ENCODE measurements around the gene UNC119.
"Not testable (repeated sequence)": the region's sequence is repeated elsewhere in the genome, so short reads cannot be mapped to it uniquely, and the experiment has no call there.

Gene UNC119

DNA sequence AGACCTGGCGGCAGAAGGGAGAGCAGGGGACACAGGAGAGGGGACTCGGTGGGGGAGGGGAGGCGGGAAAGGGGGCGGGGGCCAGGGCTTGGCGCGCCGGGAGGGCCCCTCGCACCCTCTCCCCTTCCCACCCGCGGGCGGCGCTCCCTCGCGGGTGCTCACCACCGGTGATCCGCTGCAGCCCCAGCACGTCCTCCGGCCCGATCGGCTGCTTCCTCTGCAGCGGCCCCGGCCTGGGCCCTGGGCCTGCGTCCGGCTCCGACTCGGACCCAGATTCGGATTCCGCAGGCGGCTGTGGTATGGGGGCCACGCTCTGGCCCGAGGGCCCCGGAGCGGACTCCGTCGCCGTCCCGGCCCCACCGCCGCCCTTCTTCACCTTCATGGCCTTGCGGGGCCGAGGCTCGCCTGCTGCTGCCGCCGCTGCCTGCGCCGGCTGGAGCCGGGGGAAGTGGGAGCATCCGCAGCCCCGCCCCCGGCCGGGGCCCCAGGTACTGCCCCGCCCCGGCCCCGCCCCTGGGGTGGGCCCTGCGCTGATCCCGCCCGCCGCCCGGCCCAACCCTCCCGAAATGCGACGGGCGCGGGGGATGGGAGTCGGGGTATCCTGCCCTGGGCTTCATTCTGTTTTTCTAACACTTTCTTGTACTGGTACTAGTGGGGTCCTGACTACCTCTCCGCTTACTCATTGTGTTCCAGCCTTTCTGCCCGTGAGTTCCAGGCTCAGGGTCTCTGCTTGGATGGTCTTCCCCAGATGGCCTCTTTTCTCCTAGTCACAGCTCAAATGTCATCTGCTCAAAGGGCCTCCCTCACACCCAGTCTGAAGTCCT is at the start of gene UNC119:
UNC119 (minus strand) TSS at position 449 of the 824 bp plus-strand sequence; CDS start at position 382, 67 bp downstream.
- DNase-seq, result peak; percentile 63

DNA sequence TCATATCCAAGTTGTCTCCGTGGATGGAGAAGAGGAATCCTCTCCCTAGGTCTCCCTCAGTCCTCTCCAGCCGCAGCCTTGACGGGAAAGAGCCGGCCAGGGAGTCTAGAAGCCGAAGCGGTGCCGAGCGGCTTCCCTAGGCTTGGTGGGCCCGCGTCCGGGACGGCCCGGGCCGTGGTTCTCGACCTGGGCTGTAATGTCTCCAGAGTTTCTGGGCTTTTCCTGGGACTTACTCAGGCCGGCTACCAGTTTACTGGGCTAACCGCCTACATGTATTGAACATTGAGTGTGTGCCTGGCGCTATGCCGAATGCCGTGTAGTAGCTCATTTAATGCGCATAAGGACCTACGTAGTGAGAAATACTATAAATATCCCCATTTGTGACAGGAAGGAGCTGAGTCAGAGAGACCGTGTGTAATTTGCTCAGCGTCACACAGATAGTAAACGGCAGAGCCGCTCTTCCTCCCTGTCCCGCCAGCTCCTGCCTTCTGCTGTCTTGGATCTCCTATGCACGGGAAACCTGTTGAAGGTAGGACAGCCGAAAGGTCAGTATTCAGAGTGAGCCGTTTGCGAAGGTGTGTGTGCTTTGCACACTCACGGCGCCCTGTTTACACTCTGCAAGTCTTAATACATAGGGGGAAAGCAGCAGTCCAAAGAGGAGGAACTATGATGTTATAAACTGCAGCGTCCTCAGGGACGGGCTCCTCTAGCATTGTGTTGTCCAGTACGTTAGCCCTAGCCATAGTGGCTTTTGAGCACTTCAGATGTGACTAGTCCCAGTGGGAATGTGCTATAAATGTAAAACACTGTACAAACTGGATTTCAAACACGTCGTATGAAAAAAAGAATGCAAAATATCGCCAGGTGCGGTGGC is 47.1 kb upstream of the UNC119 start:
- DNase-seq, result peak; percentile 83

DNA sequence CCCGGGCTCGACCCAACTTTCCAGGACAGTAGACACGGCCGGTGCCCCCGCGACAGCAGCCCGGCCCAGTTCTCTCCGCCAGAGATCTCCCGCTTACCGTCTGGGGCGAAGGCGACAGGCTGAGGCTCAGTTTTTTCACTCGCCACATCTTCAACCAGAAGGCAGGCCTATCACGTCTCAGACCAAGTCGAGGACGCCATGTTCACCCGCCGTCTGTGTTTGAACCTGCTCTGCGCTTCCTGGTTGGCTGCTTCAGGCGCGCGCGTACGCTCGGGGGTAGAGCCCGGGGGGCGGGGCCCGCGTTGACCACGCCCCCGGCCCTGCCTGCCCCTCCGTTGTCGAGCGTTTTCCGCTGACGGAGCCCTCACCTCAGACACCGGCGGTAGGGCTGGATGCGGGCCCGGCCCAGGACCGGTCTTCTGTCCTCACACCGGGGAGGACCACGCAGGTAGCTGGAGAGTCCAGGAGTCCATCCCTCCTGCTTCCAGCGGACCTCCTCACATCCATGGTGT is 46.4 kb upstream of the UNC119 start, which contains the start of gene SPAG5:
SPAG5 (minus strand) TSS at position 227 of the 512 bp plus-strand sequence; CDS start at position 148, 79 bp downstream.
- peak; percentile 91 for DNase-seq

DNA sequence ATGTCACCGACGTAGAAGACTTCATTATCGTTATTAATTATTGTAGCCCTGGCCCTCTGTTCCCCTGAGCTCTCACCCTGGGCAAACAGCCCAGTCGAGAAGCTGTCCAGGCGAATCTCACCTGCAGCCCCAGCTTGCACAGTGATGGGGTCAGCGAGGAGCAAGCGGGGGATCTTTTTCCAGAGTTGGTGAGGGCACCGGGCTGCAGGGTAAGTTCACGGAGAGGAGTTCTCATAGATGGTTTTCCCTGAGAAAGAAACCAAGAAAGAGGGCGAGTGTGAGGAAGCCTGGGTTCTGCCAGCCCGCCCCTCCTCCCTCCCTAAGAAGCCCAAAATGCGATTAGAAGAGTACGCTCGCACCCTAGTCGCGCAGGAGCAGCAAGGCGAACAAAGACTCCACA is 46.0 kb upstream of the UNC119 start:
- DNase-seq, result no peak

DNA sequence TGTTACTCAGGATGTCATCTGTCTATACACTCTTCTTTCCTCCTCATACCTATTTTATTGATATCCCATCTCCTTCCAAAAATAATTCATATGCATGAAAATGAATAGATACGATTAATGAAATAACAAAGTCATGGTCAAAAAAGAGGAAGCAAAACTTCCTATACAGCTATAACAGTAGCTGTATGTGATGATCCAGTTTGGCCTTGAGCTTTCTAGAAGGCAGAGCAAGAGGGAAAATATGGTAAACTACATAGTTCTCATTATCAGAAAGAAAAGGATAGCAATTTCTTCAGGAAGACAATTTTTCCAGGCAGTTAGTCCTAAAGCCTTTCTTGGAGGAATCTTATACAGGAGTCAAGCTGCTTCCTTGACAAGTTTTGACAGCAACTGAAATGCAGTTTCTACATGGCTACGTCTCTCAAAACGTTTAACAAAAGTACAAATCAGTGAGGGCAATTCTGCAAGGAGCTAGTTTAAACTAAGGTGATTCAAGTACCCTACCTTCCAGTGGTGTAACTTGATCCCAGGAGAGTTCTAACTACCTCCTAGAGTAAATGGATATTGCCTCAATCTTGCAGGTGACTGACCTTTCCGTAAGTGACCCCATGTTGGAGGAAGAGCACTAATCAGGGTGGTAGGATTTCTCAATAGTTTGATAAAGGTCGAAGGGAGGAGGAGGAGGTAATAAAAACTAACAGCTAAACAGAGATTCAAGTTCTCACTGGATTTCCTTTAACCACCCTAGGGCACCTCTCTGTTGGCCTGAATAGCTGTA is 45.4 kb upstream of the UNC119 start:
- DNase-seq, result peak; percentile 34

DNA sequence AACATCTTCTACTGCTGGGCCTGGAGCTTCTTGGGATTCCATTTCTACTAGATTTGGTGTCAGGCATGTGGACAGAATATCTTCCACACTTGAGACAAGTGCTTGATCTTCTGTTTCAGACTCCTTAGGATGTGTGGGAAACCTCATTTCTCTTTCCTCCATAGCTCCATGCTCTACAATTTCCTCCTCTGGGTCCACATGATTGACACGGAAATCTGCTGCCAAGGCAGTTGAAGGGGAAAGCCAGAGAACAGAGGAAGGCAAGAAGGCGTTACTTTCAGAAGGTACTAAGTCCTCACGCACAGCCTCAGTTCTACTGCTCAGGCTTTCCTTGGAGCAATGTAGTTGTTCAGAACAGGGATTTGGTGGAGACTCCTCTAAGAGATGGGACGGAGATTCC is 39.8 kb upstream of the UNC119 start:
- DNase-seq, result no peak

DNA sequence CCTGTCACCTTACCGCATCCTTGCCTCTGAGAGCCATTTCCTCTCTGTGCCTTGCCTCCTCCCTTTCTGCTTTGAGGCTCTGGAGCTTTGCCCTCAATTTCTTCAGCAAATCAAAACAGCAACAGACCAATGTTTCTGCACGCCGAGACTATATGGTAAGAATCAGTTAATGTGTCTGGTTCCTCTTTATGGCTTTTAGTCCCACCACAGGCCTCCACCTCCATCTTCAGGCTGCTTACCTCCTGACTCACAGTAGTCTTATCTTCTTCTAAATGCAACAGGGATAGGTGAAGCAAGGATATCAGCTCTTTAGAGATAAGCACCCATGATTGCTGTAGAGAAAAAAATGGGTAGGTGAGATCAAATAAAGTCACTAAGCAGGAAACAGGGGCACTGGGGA is 33.4 kb upstream of the UNC119 start:
- no peak for DNase-seq

DNA sequence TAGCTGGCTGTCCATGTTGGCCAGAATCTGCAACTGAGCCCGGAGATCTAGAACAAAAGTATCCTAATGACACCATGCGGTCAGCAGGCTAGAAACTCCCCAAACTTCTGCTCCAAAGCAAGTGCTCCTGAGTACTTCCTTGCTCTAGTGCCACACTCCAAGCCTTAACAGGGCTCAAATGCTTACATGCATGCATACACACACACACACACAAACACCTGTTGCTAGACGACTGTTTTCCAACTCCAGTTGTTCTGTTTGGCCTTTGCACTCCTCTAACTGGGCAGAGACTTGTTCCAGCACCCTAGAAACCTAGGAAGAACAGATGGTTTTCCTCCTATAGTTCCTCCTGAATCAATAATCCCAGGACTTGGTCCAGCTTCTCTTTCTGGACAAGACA is 32.0 kb upstream of the UNC119 start:
- no peak for DNase-seq

DNA sequence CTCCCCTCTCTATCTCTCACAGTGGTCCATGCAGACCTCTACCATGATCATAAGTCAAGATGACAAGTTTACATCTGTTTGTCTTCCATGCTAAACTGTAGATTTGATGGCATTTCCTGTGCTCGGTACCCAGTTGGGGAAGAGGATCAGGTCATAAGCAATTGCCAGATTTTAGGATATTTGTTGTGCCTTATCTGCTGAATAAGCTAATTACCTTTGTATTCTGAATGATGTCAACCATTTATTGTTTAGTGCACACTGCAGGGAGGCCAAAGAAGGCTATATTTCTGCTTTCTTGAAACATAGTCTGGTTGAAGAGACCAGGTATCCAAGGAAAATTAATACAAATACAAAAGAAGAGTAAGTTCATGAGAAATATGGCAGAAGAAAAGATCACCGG is 30.1 kb upstream of the UNC119 start:
- no peak for DNase-seq

DNA sequence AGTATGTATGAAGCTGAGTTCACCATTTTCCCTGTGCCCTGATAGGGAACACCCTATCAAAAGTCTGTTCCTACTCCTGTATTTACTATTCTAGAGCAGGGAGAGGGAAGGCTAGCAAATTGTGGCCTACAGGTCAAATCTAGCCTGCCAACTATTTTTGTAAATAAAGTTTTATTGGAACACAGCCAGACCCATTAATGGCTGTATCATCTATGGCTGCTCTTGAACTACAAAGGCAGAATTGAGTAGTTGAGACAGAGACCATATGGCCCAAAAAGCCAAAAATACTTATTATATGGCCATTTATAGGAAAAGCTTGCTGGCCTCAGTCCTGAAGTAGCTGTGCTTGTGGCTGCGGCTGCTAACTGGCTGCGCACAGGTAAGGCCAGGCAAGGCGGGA is 28.5 kb upstream of the UNC119 start:
- DNase-seq, result no peak

DNA sequence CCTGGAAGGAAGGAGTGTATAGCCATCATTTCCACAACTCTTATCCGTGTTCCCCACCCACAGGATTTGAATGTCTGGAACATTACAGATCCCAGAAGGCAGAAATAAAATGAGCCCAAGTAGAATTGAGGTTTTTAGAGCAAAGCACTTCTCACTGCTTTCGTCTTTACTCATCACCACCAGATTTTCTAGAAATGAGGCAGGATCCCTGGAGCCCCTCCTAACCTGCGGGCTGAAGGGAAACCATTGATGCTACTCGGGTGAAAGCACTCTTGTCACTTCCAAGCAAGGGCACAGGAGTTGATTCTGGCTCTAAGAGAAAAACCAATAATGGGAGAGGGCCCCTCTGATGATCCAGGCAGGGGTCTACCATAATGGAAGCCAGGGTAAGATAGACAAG is 27.1 kb upstream of the UNC119 start:
- no peak for DNase-seq

DNA sequence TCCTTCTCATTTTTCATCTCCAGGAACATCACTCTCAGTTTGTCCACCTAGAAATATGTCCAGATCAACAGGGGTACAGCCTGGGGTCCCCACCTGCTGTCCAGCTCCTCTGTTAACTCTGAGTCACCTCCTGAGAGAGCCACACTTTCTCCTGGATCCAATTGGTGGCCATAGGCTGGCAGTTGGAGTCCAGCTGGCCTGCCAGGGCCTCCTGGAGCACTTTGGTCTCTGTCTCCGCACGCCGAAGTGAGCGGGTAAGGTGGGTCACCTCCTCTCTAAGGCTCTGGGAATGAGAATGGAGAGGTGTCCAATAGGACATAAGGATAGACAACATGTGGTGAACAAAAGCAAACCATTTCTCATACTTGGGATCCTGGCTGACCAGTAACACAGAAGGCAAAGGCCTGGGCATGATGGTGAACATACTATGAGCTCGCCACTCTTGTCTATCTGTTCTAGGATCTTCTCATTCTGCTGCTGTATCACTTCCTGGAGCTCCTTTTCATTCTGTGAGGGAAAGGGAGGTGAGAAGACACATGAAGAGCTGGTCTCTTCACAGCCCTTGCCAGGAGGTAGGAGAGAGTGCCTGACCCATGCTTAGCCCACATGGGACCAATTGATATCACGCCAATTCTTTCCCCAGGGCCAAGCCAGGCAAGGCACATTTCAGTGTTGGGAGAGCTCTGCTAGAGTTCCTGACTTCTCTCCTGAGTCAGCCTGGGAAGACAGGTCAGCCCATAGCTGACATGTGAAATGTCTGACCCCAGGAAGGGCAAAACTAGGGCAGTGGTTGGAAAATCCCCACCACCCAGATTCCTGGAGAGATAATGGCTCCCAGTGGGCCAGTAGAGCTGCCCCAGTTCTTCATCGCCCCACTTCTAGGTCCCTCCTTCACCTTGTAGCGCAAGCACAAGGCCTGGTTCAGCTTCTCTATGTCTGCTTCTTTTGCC is 26.1 kb upstream of the UNC119 start:
- no peak for DNase-seq

DNA sequence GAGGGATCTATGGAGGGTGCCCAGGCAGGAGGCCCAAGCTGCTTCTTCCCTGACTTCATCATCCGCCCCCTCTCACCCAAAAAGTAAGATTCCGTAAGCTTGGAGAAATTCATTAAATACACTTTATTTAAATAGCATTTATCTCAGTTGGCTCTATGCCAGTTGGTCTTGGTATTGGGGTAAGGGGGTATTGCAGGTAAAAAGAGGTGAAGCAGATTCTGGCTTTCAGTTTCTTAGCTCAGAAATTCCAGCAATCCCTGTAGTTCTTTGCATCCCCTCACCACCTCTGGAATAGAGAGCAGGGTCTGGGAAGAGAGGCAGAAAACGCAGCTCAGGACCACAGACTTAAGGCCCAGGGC is 25.0 kb upstream of the UNC119 start:
- DNase-seq, result no peak

DNA sequence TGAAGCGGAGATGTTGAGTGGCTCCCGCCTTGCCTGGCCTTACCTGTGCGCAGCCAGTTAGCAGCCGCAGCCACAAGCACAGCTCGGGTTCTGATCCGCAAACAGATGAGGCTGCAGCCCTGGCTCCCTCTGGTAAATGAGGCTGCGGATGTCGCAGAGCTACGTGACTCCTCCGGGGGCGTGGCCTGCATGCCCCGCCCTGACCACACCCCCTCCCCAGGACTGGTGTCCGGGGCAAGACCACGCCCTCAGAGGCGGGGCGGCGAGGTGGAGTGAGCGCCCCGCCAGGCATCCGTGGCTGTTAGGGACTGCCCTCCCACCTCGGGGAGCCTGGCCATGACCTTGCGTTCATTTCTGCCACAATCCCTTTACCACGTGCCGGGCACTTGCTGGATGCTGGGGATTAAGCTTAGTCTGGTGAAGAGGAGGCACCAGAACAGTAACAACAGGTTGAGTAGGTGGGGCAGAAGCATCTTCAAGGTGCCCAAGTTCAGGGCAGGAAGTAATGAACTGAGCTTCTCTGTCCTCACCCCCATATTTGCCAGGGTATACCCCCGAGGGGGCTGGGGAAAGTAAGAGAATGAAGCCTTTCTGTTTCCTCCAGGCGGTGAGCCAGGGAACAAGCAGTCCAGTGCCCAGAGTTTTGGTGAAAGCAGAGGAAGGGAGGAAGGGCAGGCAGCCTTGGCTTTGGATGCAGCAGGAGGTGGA is 24.5 kb upstream of the UNC119 start, which contains the start of gene ALDOC:
ALDOC (minus strand) TSS at position 138 of the 708 bp plus-strand sequence. CDS start 1,363 bp downstream, outside the sequence.
- DNase-seq, result peak; percentile 95

DNA sequence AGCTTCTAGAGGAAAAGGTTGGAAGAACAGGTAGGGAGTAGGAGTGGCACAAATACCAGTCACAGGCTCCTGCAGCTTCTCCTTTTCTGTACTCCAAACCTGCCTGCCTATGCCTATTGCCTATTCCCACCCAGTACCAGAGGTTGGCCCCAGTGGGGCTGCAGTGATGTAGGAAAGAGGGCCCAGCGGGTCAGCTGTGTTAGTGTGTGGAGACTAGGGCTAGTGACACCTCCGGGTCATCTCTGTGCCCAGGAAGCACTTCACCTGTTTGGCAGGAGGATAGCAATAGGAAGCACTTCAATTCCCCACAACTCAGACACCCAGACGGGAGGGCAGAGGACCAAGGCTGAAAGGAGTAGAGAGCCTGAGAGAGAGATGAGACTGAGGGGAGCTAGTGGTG is 23.6 kb upstream of the UNC119 start:
- DNase-seq, result not testable (repeated sequence)

DNA sequence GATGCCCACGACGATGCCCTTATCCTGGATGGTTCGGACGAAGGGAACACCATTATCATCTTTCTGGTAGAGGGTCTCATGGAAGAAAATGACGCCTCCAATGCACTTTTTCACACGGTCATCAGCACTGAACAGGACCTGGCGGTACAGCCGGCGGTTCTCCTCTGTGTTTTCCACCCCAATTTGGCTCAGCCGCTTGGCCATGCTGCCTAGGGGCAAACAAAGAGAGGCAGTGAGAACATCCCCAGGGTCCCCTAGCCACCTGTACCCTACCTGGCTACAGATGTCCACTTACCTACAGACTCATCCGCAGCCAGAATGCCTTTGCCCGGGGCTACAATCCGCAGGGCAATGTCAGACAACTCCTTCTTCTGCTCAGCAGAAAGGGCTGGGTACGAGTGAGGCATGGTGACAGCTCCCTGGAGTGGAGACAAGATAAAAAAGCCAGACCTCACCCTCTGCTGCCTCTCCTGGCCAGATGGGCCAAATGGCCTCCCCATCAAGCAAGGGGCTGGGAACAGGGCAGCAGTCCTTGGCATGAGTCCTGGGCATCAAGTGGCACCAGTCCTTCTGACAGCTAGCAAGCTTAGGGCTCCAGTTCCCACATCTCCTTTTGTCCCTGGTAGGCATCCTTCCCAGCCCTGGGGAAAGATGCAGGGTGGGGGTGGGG is 22.8 kb upstream of the UNC119 start:
- no peak for DNase-seq

DNA sequence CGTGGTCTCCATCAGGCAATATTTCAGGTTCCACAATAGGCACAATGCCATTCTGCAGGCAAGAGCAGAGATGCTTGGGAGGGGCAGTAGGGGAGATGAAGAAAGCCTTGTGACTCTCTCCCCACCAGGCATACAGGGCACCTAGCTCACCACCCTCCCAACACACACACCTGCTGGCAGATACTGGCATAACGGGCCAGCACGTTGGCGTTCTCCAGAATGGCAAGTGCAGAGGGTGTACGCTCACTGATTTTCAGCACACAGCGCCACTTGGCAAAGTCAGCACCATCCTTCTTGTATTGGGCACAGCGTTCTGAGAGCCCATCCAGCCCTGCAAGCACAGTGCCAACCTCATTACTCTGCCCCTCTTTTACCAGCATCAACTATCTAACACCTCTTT is 22.1 kb upstream of the UNC119 start:
- no peak for DNase-seq

DNA sequence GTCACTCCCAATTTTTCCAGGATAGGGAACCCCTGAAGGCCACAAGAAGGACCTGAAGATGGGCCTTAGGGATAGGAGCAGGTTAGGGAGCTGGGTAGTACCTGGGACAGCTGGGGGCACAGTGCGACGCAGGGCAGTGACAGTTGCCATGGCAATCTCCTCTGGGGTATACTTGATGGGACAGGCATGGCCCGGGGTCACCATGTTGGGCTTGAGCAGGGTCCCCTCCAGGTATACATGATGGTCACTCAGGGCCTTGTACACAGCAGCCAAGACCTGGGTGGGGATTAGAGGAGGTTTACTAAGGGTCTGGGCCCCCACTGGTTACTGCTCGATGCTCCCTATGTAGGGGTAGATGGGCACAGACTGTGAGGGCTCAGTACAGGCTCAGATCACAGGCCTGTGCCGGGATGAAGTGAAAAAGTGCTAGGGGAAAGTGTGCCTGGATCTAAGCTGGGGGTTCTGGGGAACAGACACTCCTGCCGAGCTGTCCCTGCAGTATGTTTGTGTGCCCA is 21.6 kb upstream of the UNC119 start:
- DNase-seq, result no peak

DNA sequence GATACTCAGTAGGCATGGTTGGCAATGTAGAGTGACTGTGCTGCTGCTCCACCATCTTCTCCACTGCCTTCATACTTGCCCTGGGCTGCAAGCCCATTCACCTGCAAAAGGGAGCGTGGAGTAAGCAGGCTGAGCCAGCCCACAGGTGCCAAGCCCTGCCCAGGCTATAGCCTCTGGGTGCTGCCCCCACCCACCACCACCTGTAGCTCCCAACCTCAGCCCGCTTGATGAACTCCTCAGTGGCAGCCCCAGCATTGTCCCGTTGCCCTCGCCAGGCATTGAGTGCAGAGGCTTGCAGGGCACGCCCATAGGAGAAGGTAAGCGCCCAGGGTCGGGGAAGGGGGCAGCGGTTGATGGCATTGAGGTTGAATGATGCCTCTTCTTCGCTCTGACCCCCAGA is 21.1 kb upstream of the UNC119 start:
- no peak for DNase-seq

DNA sequence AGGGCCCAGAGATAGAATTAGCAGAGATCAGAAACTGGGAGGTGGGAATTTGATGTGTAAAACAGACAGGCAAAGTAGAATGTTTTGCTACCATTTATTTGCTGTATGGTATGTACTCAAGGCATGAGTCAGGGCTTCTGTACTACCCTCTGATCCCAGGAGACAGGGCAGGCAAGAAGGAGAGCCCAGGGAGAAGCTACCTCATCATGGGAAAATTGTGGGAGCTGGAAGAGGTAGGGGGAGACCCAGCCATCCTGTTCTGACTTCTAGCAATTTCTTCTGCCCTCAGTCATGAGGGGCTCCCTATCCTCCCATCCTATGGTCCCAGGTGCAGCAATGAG is 20.6 kb upstream of the UNC119 start:
- no peak for DNase-seq

Measured in MV-4-11 (cell line).